H1 (cell line): ENCODE measurements around the gene SLC9A3.

ENCODE experiments used
- CEBPB ChIP-seq: IDR thresholded peaks from 2 replicates; pipeline ENCODE4 v1.6.1; 2012; ENCODE audit warnings: low read depth, low read length
- EGR1 ChIP-seq: IDR thresholded peaks from 2 replicates; pipeline ENCODE4 v1.6.1; 2011; ENCODE audit warnings: low read depth, low read length, borderline replicate concordance
- EP300 ChIP-seq, 2 experiments: IDR thresholded peaks; 1 replicate in 1 of 2; 2 replicates in 1 of 2; pipeline ENCODE4 v1.6.1; 2011 to 2012; ENCODE audit warnings: low read depth in 2 of 2, low read length in 2 of 2, mild to moderate bottlenecking in 2 of 2, borderline replicate concordance in 1 of 2, inconsistent platforms in 1 of 2, moderate library complexity in 1 of 2
- EZH2 ChIP-seq: fragments of 200-600 bp; sonication (generic); IDR thresholded peaks from 2 replicates; pipeline ENCODE4 v1.7.1; 2012; ENCODE audit warnings: low read depth, mild to moderate bottlenecking, moderate library complexity, low read length, inconsistent platforms; ENCODE audit not compliant: severe bottlenecking
- POU5F1 ChIP-seq: IDR thresholded peaks from 2 replicates; pipeline ENCODE4 v1.6.1; 2011; ENCODE audit warnings: low read depth, mild to moderate bottlenecking, low read length, moderate library complexity
- RBBP5 ChIP-seq: IDR thresholded peaks from 2 replicates; pipeline ENCODE4 v1.7.1; 2012; ENCODE audit warnings: low read depth, mild to moderate bottlenecking, inconsistent platforms, low read length, moderate library complexity, borderline replicate concordance
- RFX5 ChIP-seq: IDR thresholded peaks from 2 replicates; pipeline ENCODE4 v1.6.1; 2011; ENCODE audit warnings: low read depth, low read length, improper control_type of control experiment, borderline replicate concordance
- ZNF274 ChIP-seq: IDR thresholded peaks from 2 replicates; pipeline ENCODE4 v1.7.0; 2012; ENCODE audit warnings: low read length, borderline replicate concordance; ENCODE audit errors: extremely low read depth
- TF ChIP-seq, protein P1 (sequence below), 3 experiments: IDR thresholded peaks; 1 replicate in 2 of 3; 2 replicates in 1 of 3; pipeline versions ENCODE4 v1.5.1 to v1.6.1; 2011; ENCODE audit warnings: low read length in 3 of 3, mild to moderate bottlenecking in 3 of 3, inconsistent platforms in 2 of 3, low read depth in 1 of 3, moderate library complexity in 1 of 3; ENCODE audit not compliant: insufficient read depth in 1 of 3; ENCODE audit errors: control extremely low read depth in 1 of 3

- TF ChIP-seq, protein P1, sequence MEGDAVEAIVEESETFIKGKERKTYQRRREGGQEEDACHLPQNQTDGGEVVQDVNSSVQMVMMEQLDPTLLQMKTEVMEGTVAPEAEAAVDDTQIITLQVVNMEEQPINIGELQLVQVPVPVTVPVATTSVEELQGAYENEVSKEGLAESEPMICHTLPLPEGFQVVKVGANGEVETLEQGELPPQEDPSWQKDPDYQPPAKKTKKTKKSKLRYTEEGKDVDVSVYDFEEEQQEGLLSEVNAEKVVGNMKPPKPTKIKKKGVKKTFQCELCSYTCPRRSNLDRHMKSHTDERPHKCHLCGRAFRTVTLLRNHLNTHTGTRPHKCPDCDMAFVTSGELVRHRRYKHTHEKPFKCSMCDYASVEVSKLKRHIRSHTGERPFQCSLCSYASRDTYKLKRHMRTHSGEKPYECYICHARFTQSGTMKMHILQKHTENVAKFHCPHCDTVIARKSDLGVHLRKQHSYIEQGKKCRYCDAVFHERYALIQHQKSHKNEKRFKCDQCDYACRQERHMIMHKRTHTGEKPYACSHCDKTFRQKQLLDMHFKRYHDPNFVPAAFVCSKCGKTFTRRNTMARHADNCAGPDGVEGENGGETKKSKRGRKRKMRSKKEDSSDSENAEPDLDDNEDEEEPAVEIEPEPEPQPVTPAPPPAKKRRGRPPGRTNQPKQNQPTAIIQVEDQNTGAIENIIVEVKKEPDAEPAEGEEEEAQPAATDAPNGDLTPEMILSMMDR (IDR thresholded peaks at IDR 0.05; ENCODE audit: control extremely low read depth in 1 of 3, insufficient read depth in 1 of 3, low read depth in 1 of 3, low read length in 3 of 3), result no peak
- no peak for TF ChIP-seq CEBPB
- no peak for TF ChIP-seq EZH2
- no peak for TF ChIP-seq POU5F1
- no peak for TF ChIP-seq EP300 (IDR thresholded peaks at IDR 0.05; ENCODE audit: borderline replicate concordance in 1 of 2, low read depth in 2 of 2, low read length in 2 of 2)
- TF ChIP-seq RFX5, result no peak
- no peak for TF ChIP-seq RBBP5
- TF ChIP-seq EGR1, result no peak
- no peak for TF ChIP-seq ZNF274
Observed at GRCh38 chr5:500491-500890, 23.8 kb downstream of the SLC9A3 start.
